NCI-H510A (cell line): ENCODE data around the gene OR56B4.

Experiments used
- DNase-seq: peaks from one replicate; lab custom pipeline; 2025; lab: John Stamatoyannopoulos, UW

The OR56B4 gene

DNA sequence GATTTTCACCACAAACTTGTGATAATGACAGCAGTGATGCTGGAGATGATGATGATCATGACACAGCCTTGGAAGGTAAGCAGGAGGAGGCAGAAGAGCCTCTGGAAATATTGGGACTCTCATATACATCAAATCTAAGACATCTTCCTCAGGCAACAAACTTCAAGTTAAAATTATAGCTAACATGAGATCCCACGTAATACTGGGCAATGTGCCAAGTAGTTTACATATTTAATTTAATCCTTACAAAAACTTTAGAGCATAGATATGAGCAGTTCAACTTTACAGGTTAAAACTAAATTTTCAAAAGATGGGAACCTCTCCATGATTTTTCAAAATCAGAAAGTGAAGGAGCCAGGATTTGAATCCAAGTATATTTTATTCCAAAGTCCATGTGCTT, 43.6 kb downstream of the OR56B4 start:
- no peak for DNase-seq

DNA sequence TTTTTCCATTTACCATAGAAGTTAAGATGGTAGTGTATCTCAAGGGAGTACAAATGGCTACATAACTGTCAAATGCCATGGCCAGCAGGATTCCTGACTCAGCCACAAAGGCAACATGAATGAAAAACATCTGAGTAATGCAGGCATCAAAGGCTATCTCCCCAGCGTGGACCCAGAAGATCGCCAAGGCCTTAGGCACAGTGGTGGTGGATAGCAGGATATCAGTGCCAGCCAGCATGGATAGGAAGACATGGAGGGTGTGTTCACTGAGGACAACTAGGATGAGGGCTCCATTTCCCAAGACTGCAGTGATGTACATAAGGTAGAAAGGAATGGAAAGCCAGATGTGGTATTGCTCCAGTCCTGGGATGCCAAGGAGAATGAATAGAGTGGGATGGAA, 44.6 kb downstream of the OR56B4 start:
- no peak for DNase-seq

GRCh38 chr11:6156628-6157359, 49.3 kb downstream of the OR56B4 start:
- no peak for DNase-seq
